Natural killer cell (primary cell): ENCODE data around the gene VCAN. TPM values are rescaled to one million over a fixed set of nuclear protein-coding genes. Genes with fewer than 3 reads are reported as not detected.

Experiments used
- ATAC-seq, 3 donors: fragments of 150-1000 bp in 2 of 3; fragments of 200-7000 bp in 1 of 3; cut with Tn5 transposase; 1 replicate in 1 of 3; 2 replicates in 2 of 3; pipeline ENCODE4 v1.10.0; 2021; ENCODE audit warnings: mild to moderate bottlenecking in 2 of 3, moderate library complexity in 2 of 3
- DNase-seq, 2 donors: peaks; one replicate each; pipeline versions ENCODE4 v3.0.0 to v3.0.0-alpha.2; 2013 to 2021; ENCODE audit warnings: mixed read lengths in 1 of 2
- H3K27ac ChIP-seq: one replicate; pipeline ENCODE4 v1.5.1; 2013; ENCODE audit warnings: mild to moderate bottlenecking, low read length
- H3K27me3 ChIP-seq: one replicate; pipeline ENCODE4 v1.6.1; 2013; ENCODE audit warnings: low read length; ENCODE audit not compliant: control insufficient read depth, insufficient read depth
- H3K36me3 ChIP-seq: one replicate; pipeline ENCODE4 v1.6.1; 2013; ENCODE audit warnings: low read length; ENCODE audit not compliant: control insufficient read depth, insufficient read depth
- H3K4me1 ChIP-seq: one replicate; pipeline ENCODE4 v1.6.1; 2013; ENCODE audit warnings: low read length; ENCODE audit not compliant: control insufficient read depth, insufficient read depth
- H3K4me3 ChIP-seq: one replicate; pipeline ENCODE4 v1.5.1; 2013; ENCODE audit warnings: low read length
- H3K9me3 ChIP-seq: one replicate; pipeline ENCODE4 v1.6.1; 2013; ENCODE audit warnings: low read length; ENCODE audit not compliant: control insufficient read depth, insufficient read depth
- H3K27ac Mint-ChIP-seq, 2 donors: one replicate each; pipeline ENCODE4 v1.8.0; 2022; ENCODE audit warnings: mild to moderate bottlenecking in 2 of 2, mixed read lengths in 2 of 2, moderate library complexity in 1 of 2
- H3K27me3 Mint-ChIP-seq, 2 donors: one replicate each; pipeline ENCODE4 v1.8.0; 2022; ENCODE audit warnings: low read depth in 2 of 2, mixed read lengths in 2 of 2
- H3K36me3 Mint-ChIP-seq: one replicate; pipeline ENCODE4 v1.8.0; 2022; ENCODE audit warnings: mixed read lengths
- H3K4me1 Mint-ChIP-seq, 2 donors: one replicate each; pipeline ENCODE4 v1.8.0; 2022; ENCODE audit warnings: mixed read lengths in 2 of 2
- H3K4me3 Mint-ChIP-seq: one replicate; pipeline ENCODE4 v1.8.0; 2022; ENCODE audit warnings: mild to moderate bottlenecking, moderate library complexity, mixed read lengths
- H3K9me3 Mint-ChIP-seq, 2 donors: one replicate each; pipeline ENCODE4 v1.8.0; 2022; ENCODE audit warnings: mixed read lengths in 2 of 2
- WGBS: methylation state at CpG from one replicate; pipeline ENCODE4 v1.1.7; 2013; ENCODE audit warnings: missing lambda C conversion rate; ENCODE audit not compliant: insufficient coverage; 5-methylcytosine and 5-hydroxymethylcytosine counted together
- intact Hi-C: fragments of 100-400 bp; cut with micrococcal nuclease; formaldehyde crosslinking; loops from one replicate; pipeline ENCODE4 v1.14.2; 2022
- total RNA-seq, 4 donors: library from RNA; stranded (reverse); fragments of 120-200 nt in 1 of 4; gene quantifications; one replicate each; pipeline versions ENCODE4 v1.2.3 to v1.2.4, GENCODE V29; 2013 to 2022
- TF ChIP-seq, protein P1 (sequence below): fragments of 200-600 bp; IDR thresholded peaks from one replicate; pipeline ENCODE4 v1.8.0; 2022; ENCODE audit warnings: antibody characterized with exemption

VCAN gene
- total RNA-seq, 3 donors from 2014 or later (not counting 1 experiment from before 2014, with no cell fraction given): 2.3 to 60.1 (median 28.4) TPM

GRCh38 chr5:83517072-83517687 is 45.6 kb downstream of the VCAN start:
- Histone ChIP-seq H3K27ac (no peak overlapping the region), H3K9me3 (no peaks in the 10 kb centered on the region), H3K4me3 (no peak overlapping the region), H3K4me1 (no peaks in the 10 kb centered on the region), H3K27me3 (no peaks in the 10 kb centered on the region), H3K36me3 (no peaks in the 10 kb centered on the region)
- H3K27me3 Mint-ChIP-seq: no peaks in the 10 kb centered on the region
- H3K4me1 Mint-ChIP-seq: no peaks in the 10 kb centered on the region
- DNase-seq (no peak), ATAC-seq (no peak)
- TF ChIP-seq, protein P1, sequence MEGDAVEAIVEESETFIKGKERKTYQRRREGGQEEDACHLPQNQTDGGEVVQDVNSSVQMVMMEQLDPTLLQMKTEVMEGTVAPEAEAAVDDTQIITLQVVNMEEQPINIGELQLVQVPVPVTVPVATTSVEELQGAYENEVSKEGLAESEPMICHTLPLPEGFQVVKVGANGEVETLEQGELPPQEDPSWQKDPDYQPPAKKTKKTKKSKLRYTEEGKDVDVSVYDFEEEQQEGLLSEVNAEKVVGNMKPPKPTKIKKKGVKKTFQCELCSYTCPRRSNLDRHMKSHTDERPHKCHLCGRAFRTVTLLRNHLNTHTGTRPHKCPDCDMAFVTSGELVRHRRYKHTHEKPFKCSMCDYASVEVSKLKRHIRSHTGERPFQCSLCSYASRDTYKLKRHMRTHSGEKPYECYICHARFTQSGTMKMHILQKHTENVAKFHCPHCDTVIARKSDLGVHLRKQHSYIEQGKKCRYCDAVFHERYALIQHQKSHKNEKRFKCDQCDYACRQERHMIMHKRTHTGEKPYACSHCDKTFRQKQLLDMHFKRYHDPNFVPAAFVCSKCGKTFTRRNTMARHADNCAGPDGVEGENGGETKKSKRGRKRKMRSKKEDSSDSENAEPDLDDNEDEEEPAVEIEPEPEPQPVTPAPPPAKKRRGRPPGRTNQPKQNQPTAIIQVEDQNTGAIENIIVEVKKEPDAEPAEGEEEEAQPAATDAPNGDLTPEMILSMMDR: no peak
- intact Hi-C loops: no loop called here
- H3K27ac Mint-ChIP-seq: no peak overlapping the region
- peaks cover 0 to 2% of the 10 kb centered on the region in 2 donors for H3K9me3 Mint-ChIP-seq
- H3K36me3 Mint-ChIP-seq: no peaks in the 10 kb centered on the region
- WGBS: no CpG with 5 or more reads among the region's 1 CpG
- no peak overlapping the region for H3K4me3 Mint-ChIP-seq

DNA sequence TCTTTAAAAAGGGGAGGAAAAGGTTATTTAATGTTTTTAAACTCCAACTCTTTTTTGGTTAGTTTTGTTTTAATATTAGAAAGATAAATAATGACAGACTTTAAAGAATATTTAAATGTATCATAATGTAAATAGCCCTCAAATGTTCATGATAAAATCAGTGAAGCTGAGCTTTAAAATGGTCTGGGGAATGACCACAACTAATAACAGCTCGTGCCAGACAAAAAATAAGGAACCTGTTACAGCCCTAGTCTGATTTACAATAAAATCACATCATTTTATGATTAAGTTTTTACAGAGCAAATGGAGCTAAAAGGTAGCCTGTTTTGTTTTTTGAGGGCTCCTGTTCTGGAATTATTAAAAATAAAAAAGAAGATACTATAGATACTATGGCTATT is 46.1 kb downstream of the VCAN start:
- ATAC-seq (no peak), DNase-seq (no peak)
- H3K27ac Mint-ChIP-seq: no peak overlapping the region
- WGBS: 80% methylated on average over 1 of the region's 1 CpG
- H3K4me3 ChIP-seq: no peak overlapping the region
- H3K27ac ChIP-seq: no peak overlapping the region
- H3K9me3 Mint-ChIP-seq: peaks cover 0 to 2% of the 10 kb centered on the region in 2 donors
- H3K4me1 ChIP-seq: no peaks in the 10 kb centered on the region
- H3K36me3 Mint-ChIP-seq: no peaks in the 10 kb centered on the region
- TF ChIP-seq, protein P1: no peak
- intact Hi-C loops: no loop called here
- H3K4me1 Mint-ChIP-seq: no peaks in the 10 kb centered on the region
- H3K27me3 ChIP-seq: no peaks in the 10 kb centered on the region
- H3K36me3 ChIP-seq: no peaks in the 10 kb centered on the region
- H3K27me3 Mint-ChIP-seq: no peaks in the 10 kb centered on the region
- H3K9me3 ChIP-seq: no peaks in the 10 kb centered on the region
- no peak overlapping the region for H3K4me3 Mint-ChIP-seq

- Mint-ChIP-seq H3K4me1 (no peaks in the 10 kb centered on the region), H3K9me3 (peaks cover 0 to 2% of the 10 kb centered on the region in 2 donors), H3K27me3 (no peaks in the 10 kb centered on the region), H3K27ac (no peak overlapping the region), H3K4me3 (no peak overlapping the region), H3K36me3 (no peaks in the 10 kb centered on the region)
- H3K4me3 ChIP-seq: no peak overlapping the region
- H3K27me3 ChIP-seq: no peaks in the 10 kb centered on the region
- ATAC-seq (no peak), DNase-seq (no peak)
- H3K36me3 ChIP-seq: no peaks in the 10 kb centered on the region
- H3K27ac ChIP-seq: no peak overlapping the region
- no peaks in the 10 kb centered on the region for H3K4me1 ChIP-seq
- TF ChIP-seq, protein P1: no peak
- intact Hi-C loops: no loop called here
- H3K9me3 ChIP-seq: no peaks in the 10 kb centered on the region
- WGBS: 100% methylated on average over 2 of the region's 3 CpGs
These were observed 46.9 kb downstream of the VCAN start for GRCh38 chr5:83518319-83519061.
